Right kidney (tissue), 1 donor: Measurements from ENCODE around the gene MAN1A1.
A peak's percentile ranks its signal among the peaks of the same experiment; 100 is the strongest.

Experiments
- DNase-seq: peaks from one replicate; pipeline ENCODE4 v3.0.0-alpha.2; 2016

Gene MAN1A1

GRCh38 chr6:119145111-119145510 is 204.4 kb downstream of the MAN1A1 start:
- DNase-seq: no peak

- no peak for DNase-seq
Measured at GRCh38 chr6:119142637-119143036, 206.9 kb downstream of the MAN1A1 start.

- no peak for DNase-seq
Measured at GRCh38 chr6:119142041-119142440, 207.5 kb downstream of the MAN1A1 start.

- DNase-seq: no peak
Measured at GRCh38 chr6:119140196-119141140, 209.1 kb downstream of the MAN1A1 start.

GRCh38 chr6:119138906-119139541 is 210.5 kb downstream of the MAN1A1 start:
- DNase-seq: no peak

- DNase-seq: no peak
Measured at GRCh38 chr6:119137194-119138072, 212.1 kb downstream of the MAN1A1 start.

GRCh38 chr6:119134752-119135151 is 214.8 kb downstream of the MAN1A1 start:
- DNase-seq: no peak

GRCh38 chr6:119133400-119133799 is 216.2 kb downstream of the MAN1A1 start:
- DNase-seq: no peak

- DNase-seq: no peak
Measured at GRCh38 chr6:119132261-119132981, 217.1 kb downstream of the MAN1A1 start.

GRCh38 chr6:119129968-119130484 is 219.5 kb downstream of the MAN1A1 start:
- no peak for DNase-seq

- DNase-seq: peak; percentile 29
Measured at GRCh38 chr6:119129148-119129967, 220.2 kb downstream of the MAN1A1 start.

- no peak for DNase-seq
Measured at GRCh38 chr6:119128252-119128912, 221.2 kb downstream of the MAN1A1 start.

GRCh38 chr6:119127627-119128026 is 221.9 kb downstream of the MAN1A1 start:
- DNase-seq: no peak
